GM11168 (cell line): ENCODE data around the gene GCAT.
"Not testable (repeated sequence)": the region's sequence is repeated elsewhere in the genome, so short reads cannot be mapped to it uniquely, and the experiment has no call there.

Experiments
- in situ Hi-C: fragments of 300-500 bp; cut with MboI; formaldehyde crosslinking; loops from one replicate; pipeline ENCODE4 v1.12.0; 2022; ENCODE audit warnings: low sequenced_read_pairs; ENCODE audit not compliant: unreplicated experiment

GCAT gene

GRCh38 chr22:37781434-37782059 is 26.2 kb upstream of the GCAT start:
- in situ Hi-C loops = no loop called here

- in situ Hi-C loops = no loop called here
Observed at GRCh38 chr22:37782340-37783168, 25.2 kb upstream of the GCAT start.

GRCh38 chr22:37784829-37785495 is 22.8 kb upstream of the GCAT start:
- in situ Hi-C loops = no loop called here

GRCh38 chr22:37790234-37790633 is 17.5 kb upstream of the GCAT start:
- in situ Hi-C loops = no loop called here

- in situ Hi-C loops = no loop called here
Observed at GRCh38 chr22:37792494-37792893, 15.2 kb upstream of the GCAT start.

- in situ Hi-C loops = no loop called here
Observed at GRCh38 chr22:37794376-37794775, 13.4 kb upstream of the GCAT start.

GRCh38 chr22:37796079-37796478 is 11.7 kb upstream of the GCAT start:
- in situ Hi-C loops = no loop called here

- in situ Hi-C loops = not testable (repeated sequence)
Observed at GRCh38 chr22:37797259-37797658, 10.5 kb upstream of the GCAT start.

GRCh38 chr22:37797874-37798500 is 9.7 kb upstream of the GCAT start:
- in situ Hi-C loops = no loop called here

GRCh38 chr22:37799979-37800378 is 7.8 kb upstream of the GCAT start:
- in situ Hi-C loops = not testable (repeated sequence)

- in situ Hi-C loops = no loop called here
Observed at GRCh38 chr22:37801946-37802309, 5.8 kb upstream of the GCAT start.

- in situ Hi-C loops = no loop called here
Observed at GRCh38 chr22:37802310-37803194, 5.2 kb upstream of the GCAT start.

- in situ Hi-C loops = no loop called here
Observed at GRCh38 chr22:37803195-37803638, 4.5 kb upstream of the GCAT start.

- in situ Hi-C loops = no loop called here
Observed at GRCh38 chr22:37803639-37804351, 3.9 kb upstream of the GCAT start.

- in situ Hi-C loops = no loop called here
Observed at GRCh38 chr22:37804352-37804880, 3.3 kb upstream of the GCAT start.

GRCh38 chr22:37804881-37805809 is 2.6 kb upstream of the GCAT start:
- in situ Hi-C loops = no loop called here

GRCh38 chr22:37805810-37806277 is 1.9 kb upstream of the GCAT start:
- in situ Hi-C loops = no loop called here
